ENCODE data around the gene IL26.
A peak's percentile ranks its signal among the peaks of the same experiment; 100 is the strongest.

Gene IL26

DNA sequence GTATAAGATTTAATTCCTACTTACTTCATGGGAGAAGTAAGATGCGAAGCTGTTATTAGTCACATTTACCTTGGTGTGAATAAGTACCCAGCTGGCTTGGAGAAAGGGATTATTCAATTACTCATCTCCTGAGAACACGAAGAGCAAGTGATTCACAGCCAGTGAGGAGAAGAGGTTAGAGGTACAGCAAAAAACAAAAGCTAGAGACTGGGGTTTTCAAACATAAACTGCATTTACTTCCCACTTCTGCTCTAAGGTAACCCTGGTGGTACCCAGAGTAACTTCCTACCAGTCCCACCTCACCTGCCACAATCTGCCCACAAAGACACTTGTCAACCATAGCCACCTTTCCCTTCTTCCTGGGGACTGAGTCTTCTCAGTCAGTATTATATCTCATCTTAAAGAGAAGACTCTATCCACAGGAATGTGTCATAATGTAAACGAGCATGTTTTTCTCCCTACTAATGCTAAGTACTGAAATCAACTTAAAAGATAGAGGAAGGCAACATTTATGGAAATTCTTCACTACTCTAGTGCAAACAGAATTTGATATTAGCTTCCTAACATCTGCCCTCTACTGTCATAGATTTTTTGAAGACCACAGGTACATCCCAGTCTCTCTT, 33.8 kb upstream of the IL26 start:
- H3K4me3 ChIP-seq (replicated peaks in 1 of 2; ENCODE audit: low read depth in 2 of 2, low read length in 2 of 2) = no peak overlapping the region
- TF ChIP-seq, protein P1, sequence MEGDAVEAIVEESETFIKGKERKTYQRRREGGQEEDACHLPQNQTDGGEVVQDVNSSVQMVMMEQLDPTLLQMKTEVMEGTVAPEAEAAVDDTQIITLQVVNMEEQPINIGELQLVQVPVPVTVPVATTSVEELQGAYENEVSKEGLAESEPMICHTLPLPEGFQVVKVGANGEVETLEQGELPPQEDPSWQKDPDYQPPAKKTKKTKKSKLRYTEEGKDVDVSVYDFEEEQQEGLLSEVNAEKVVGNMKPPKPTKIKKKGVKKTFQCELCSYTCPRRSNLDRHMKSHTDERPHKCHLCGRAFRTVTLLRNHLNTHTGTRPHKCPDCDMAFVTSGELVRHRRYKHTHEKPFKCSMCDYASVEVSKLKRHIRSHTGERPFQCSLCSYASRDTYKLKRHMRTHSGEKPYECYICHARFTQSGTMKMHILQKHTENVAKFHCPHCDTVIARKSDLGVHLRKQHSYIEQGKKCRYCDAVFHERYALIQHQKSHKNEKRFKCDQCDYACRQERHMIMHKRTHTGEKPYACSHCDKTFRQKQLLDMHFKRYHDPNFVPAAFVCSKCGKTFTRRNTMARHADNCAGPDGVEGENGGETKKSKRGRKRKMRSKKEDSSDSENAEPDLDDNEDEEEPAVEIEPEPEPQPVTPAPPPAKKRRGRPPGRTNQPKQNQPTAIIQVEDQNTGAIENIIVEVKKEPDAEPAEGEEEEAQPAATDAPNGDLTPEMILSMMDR (IDR thresholded peaks at IDR 0.05; ENCODE audit: low read depth, low read length) = no peak

DNA sequence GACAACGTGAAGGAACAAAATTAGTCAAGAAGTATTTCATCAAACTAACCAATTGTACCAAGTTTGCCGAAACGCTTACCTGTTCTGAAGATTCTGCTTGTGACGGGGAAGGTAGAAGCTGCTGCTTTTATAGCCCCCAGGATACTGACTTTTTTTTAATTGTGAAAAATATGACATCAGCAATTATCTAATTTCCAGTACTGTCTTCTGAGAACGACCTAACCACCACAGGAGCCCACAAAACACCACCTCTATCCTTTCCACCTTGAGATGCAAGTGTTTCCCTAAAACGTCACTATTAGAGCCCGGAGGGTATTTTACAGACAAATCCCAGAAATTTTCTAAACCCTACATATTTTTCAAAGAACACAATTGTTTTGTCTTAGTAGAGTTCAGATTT, 27.9 kb upstream of the IL26 start, which contains the start of gene IL22:
Gene IL22, minus strand, starts transcription at position 101 of the 400 bp plus-strand sequence. CDS start 156 bp downstream, outside the sequence.
- TF ChIP-seq, protein P1 (IDR thresholded peaks at IDR 0.05; ENCODE audit: low read depth, low read length) = no peak
- no peak for DNase-seq (ENCODE audit: low read depth in 2 of 2)
- H3K4me3 ChIP-seq (replicated peaks in 1 of 2; ENCODE audit: low read depth in 2 of 2, low read length in 2 of 2) = no peak within 1 kb of the TSS

More for the DNA sequence above, 33.8 kb upstream of the IL26 start:
- DNase-seq (ENCODE audit: low read depth in 2 of 2) = peak; percentile 43 to 96

DNA sequence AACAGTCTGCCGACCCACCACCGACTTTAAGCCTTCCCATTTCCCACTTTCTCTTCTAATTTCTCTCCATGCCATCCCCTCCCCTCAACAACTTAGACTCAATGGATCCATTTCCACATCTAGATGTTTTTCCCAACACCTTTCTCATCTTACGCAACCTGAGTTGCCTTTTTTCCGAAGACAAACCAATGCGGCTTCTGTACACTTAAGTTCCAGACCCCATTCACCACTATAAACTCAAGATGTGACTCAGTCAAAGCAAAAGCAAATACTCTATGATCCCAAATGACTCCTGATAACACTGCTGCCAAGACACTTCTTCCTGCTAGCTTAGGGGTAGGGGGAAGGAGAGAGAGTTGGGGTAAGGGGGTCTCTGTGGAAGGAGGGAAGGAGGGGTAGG, 26.5 kb upstream of the IL26 start:
- no peak overlapping the region for H3K4me3 ChIP-seq (replicated peaks in 1 of 2; ENCODE audit: low read depth in 2 of 2, low read length in 2 of 2)
- no peak for DNase-seq (ENCODE audit: low read depth in 2 of 2)
- TF ChIP-seq, protein P1 (IDR thresholded peaks at IDR 0.05; ENCODE audit: low read depth, low read length) = no peak

DNA sequence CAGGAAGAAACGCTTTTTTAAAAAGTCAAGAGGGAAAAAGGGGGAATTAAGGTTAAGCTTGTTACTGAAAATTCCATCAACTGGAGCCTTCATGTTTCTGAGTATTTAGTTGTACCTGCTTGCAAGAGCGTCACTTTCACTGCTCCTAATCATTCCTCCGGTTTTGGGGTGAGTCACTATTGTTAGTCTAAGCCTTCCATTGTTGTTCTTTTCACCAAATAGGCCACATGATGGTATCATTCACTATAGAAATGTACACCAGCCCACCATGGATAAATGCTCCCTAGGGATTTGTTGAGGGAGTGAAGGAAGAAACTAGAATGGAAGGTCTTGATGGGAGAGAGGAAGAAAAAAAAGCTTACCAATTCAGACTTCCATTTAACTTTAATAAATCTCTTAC, 24.8 kb upstream of the IL26 start:
- TF ChIP-seq, protein P1 (IDR thresholded peaks at IDR 0.05; ENCODE audit: low read depth, low read length) = no peak
- no peak overlapping the region for H3K4me3 ChIP-seq (replicated peaks in 1 of 2; ENCODE audit: low read depth in 2 of 2, low read length in 2 of 2)
- peak in 1 of 2 donors; percentile 59 for DNase-seq (ENCODE audit: low read depth in 2 of 2)

DNA sequence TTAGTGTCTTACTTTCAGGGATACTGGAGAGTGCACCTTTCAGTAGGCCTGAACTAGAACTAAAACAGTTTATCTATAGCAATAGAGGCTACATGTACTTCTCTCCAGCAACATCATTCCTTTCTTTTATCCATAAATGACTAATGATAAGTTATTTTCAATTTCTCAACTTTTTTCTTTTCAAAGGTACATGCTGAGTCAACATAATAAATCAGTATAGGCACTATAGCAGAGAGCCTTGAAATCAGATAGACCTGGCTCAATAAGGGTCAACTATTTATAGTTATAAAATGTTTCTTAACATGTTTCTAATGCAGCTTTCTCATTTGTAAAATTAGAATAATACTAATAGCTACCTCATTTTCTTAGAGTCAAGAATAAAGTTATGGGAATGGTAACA, 22.2 kb upstream of the IL26 start:
- TF ChIP-seq, protein P1 (IDR thresholded peaks at IDR 0.05; ENCODE audit: low read depth, low read length) = no peak
- H3K4me3 ChIP-seq (replicated peaks in 1 of 2; ENCODE audit: low read depth in 2 of 2, low read length in 2 of 2) = no peak overlapping the region
- DNase-seq (ENCODE audit: low read depth in 2 of 2) = no peak

DNA sequence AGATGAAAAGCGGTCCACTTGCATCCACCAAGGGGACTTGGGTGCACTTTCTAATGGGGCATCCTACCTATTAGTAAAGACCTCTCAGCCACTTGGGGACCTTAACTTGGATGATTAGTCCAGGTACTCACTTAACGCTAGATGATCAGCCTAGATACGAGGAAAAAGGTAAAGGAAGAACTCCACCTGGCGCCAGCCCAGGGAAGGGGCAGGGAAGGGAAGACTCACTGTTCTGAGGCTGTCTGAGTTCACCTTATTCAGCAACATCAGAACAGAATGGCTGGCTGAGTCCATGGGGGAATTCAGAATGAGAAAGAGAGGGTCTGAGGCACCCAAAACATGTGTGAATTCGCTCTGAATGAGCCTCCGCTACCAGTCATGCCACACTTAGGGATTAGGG, 20.7 kb upstream of the IL26 start:
- DNase-seq (ENCODE audit: low read depth in 2 of 2) = no peak
- H3K4me3 ChIP-seq (replicated peaks in 1 of 2; ENCODE audit: low read depth in 2 of 2, low read length in 2 of 2) = no peak overlapping the region
- TF ChIP-seq, protein P1 (IDR thresholded peaks at IDR 0.05; ENCODE audit: low read depth, low read length) = no peak
